HUES6 (cell line): ENCODE measurements around the gene DTNB.
"Not testable (repeated sequence)": the region's sequence is repeated elsewhere in the genome, so short reads cannot be mapped to it uniquely, and the experiment has no call there.

Experiments used
- H3K27ac ChIP-seq: 2 replicates; pipeline ENCODE4 v1.7.0; 2013; ENCODE audit warnings: low read depth, mild to moderate bottlenecking, low read length, inconsistent platforms
- H3K27me3 ChIP-seq: 2 replicates; pipeline ENCODE4 v1.6.1; 2013; ENCODE audit warnings: low read length; ENCODE audit not compliant: control insufficient read depth, insufficient read depth
- H3K36me3 ChIP-seq: 2 replicates; pipeline ENCODE4 v1.6.1; 2013; ENCODE audit warnings: low read length; ENCODE audit not compliant: control insufficient read depth, insufficient read depth
- H3K4me1 ChIP-seq: 2 replicates; pipeline ENCODE4 v1.6.1; 2013; ENCODE audit warnings: low read length; ENCODE audit not compliant: control insufficient read depth, insufficient read depth
- H3K4me3 ChIP-seq: 2 replicates; pipeline ENCODE4 v1.5.1; 2013; ENCODE audit warnings: low read depth, low read length
- H3K9ac ChIP-seq: one replicate; pipeline ENCODE4 v1.6.1; 2013; ENCODE audit warnings: mild to moderate bottlenecking, low read length
- H3K9me3 ChIP-seq: 2 replicates; pipeline ENCODE4 v1.6.1; 2013; ENCODE audit warnings: low read depth, low read length; ENCODE audit not compliant: control insufficient read depth, insufficient read depth

Gene DTNB

DNA sequence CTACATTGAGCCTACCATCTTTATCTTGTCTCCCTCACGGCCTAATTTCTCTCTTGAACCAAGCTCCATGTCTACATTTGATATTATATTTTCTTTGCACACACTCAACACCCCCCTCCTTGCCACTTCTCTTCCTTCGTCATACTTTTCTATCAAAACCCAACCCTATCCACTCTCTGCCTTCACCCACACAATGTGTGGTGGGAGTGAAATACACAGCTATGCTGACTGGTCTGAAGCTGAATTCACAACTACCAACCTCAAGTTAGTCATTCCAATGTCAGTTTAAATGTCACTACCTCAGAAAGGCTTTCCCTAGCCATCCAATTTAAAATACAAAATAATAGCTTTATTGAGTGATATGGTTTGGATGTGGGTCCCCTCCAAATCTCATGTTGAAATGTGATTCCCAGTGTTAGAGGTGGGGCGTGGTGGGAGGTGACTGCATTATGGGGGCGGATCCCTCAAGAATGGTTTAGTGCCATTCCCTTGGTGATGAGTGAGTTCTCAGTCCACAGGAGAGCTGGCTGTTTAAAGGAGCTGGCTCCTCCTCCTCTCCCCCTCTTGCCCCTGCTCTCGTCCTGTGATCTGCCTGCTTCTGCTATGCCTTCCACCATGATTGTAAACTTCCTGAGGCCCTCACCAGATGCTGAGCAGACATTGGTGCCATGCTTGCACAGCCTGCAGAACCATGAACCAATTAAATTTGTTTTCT is 112.1 kb downstream of the DTNB start:
- no peak overlapping the region for H3K27ac ChIP-seq
- H3K4me3 ChIP-seq, result no peak overlapping the region
- H3K27me3 ChIP-seq, result no peaks in the 10 kb centered on the region
- no peaks in the 10 kb centered on the region for H3K9me3 ChIP-seq
- peaks cover 22% of the 10 kb centered on the region for H3K4me1 ChIP-seq
- H3K36me3 ChIP-seq, result no peaks in the 10 kb centered on the region
- H3K9ac ChIP-seq, result no peak overlapping the region

- Histone ChIP-seq H3K9me3 (no peaks in the 10 kb centered on the region), H3K4me1 (peaks cover 22% of the 10 kb centered on the region), H3K27me3 (no peaks in the 10 kb centered on the region), H3K9ac (no peak overlapping the region), H3K27ac (no peak overlapping the region), H3K36me3 (no peaks in the 10 kb centered on the region), H3K4me3 (no peak overlapping the region)
Measured at GRCh38 chr2:25559148-25559547, 114.2 kb downstream of the DTNB start.

- Histone ChIP-seq H3K9ac (no peak overlapping the region), H3K27me3 (no peaks in the 10 kb centered on the region), H3K4me1 (peaks cover 22% of the 10 kb centered on the region), H3K9me3 (no peaks in the 10 kb centered on the region), H3K4me3 (no peak overlapping the region), H3K27ac (peak overlapping the region; percentile 48; the same call in 1 of the 2 replicates), H3K36me3 (no peaks in the 10 kb centered on the region)
Measured at GRCh38 chr2:25558262-25558661, 115.1 kb downstream of the DTNB start.

DNA sequence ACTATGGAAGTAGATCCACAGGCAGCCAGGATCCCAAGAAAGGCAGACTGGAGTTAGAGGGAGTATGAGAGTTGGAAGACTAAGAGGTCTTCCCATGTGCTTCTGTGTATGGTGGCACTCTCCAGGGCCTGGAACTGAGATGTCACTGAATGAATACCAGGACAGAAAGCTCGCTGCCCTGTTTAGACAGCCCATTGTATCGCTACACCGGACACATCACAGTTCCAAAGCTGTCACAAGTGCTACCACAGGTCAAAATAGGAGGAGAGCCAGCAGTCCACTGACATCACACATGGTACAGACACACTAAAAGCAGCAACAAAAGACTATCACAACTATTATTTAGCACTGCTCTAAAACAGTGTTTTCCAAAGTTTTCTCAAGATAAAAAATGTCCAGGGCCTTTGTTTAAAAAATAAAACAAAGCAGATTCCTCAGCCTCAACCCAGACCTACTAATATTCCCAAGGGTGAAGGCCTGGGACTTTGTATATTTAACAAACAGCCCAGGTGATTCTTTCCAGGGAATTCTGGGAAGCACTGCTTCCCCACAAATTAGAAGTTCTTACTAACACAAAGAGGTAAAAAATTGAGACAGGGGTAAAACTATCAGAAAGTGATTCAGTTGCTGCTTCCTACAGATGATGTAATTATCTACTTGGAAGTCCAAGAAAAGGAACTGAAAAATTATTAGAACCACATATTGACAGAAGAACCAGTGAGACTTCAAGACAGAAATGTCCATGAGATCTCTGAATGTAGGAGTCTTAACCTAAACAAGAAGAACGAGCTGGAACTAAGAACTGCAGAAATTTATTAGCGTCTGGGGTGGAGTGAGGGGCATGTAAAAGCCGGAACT is 116.0 kb downstream of the DTNB start:
- no peak overlapping the region for H3K4me3 ChIP-seq

DNA sequence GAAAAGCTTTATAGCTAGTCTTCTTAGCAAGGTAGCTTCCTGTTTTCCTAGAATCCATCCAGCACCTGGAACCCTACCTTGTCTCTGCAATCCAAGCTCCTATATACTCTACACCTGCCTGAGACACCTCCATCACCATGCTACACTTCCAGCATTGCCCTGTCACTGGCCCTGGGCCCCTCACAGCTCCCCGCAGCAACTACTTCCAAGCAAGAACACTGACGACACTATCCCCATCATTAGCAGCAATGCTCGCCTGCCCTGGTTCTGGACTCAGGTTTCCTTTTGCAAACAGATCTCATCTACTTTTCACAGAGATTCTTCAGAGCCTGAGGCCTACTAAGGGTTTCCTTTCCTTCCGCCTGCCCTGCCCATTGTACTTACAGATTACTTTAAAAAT is 121.1 kb downstream of the DTNB start:
- H3K4me1 ChIP-seq, result peaks cover 3% of the 10 kb centered on the region; the same call in 1 of the 2 replicates
- H3K4me3 ChIP-seq, result no peak overlapping the region
- H3K9me3 ChIP-seq, result no peaks in the 10 kb centered on the region
- H3K9ac ChIP-seq, result no peak overlapping the region
- no peak overlapping the region for H3K27ac ChIP-seq
- H3K36me3 ChIP-seq, result no peaks in the 10 kb centered on the region
- H3K27me3 ChIP-seq, result no peaks in the 10 kb centered on the region

More for the DNA sequence above, 116.0 kb downstream of the DTNB start:
- H3K27ac ChIP-seq, result peak overlapping the region; percentile 48; the same call in 1 of the 2 replicates
- H3K4me1 ChIP-seq, result peaks cover 22% of the 10 kb centered on the region
- no peaks in the 10 kb centered on the region for H3K27me3 ChIP-seq
- H3K9ac ChIP-seq, result no peak overlapping the region
- no peaks in the 10 kb centered on the region for H3K36me3 ChIP-seq
- no peaks in the 10 kb centered on the region for H3K9me3 ChIP-seq

DNA sequence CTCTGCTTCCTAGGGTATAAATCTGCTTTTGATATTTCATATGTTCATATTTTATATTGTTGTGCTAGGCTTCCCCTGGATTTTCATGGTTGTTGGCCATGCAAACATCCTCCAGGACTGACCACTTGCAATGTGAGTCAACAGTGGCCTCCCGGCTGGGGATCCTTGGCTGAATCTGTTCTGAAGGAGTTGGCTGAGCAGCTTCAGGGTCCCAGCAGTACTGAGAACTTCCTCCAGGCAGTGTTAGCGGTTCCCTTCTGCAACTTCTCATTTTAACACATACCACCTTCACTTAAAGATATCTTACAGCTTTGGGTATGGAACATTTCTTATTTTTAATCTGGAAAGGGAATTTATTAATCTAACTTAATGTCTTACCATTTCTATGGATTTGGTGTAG is 122.1 kb downstream of the DTNB start:
- Histone ChIP-seq H3K9me3 (no peaks in the 10 kb centered on the region), H3K36me3 (no peaks in the 10 kb centered on the region), H3K27me3 (no peaks in the 10 kb centered on the region), H3K27ac (no peak overlapping the region), H3K9ac (no peak overlapping the region), H3K4me1 (no peaks in the 10 kb centered on the region), H3K4me3 (no peak overlapping the region)

GRCh38 chr2:25549571-25549970 is 123.8 kb downstream of the DTNB start:
- H3K36me3 ChIP-seq, H3K27me3 ChIP-seq, H3K4me3 ChIP-seq, H3K9me3 ChIP-seq, H3K27ac ChIP-seq, H3K4me1 ChIP-seq, H3K9ac ChIP-seq: not testable (repeated sequence)

DNA sequence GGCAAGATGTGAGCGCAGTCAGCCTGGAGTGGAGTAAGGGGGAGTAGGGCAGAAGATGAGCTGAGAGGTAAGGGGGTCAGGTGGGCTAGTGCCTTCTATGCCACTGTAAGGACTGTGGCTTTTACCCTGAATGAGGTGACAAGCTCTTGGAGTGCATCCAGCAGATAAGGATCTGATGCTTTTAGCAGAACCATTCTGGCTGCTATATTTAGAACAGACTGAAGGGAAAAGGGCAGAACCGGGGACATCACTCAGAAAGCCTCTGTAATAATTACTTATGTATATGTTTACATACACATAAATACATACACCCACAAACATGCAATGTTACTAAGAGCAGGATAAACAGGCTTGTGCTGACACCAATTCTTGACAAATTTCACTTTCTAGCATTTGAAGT is 124.8 kb downstream of the DTNB start:
- Histone ChIP-seq H3K9ac (no peak overlapping the region), H3K9me3 (no peaks in the 10 kb centered on the region), H3K27ac (no peak overlapping the region), H3K4me3 (no peak overlapping the region), H3K36me3 (no peaks in the 10 kb centered on the region), H3K4me1 (no peaks in the 10 kb centered on the region), H3K27me3 (no peaks in the 10 kb centered on the region)

- Histone ChIP-seq H3K27me3 (no peaks in the 10 kb centered on the region), H3K4me1 (no peaks in the 10 kb centered on the region), H3K9ac (no peak overlapping the region)
Measured at GRCh38 chr2:25546852-25547251, 126.5 kb downstream of the DTNB start.

DNA sequence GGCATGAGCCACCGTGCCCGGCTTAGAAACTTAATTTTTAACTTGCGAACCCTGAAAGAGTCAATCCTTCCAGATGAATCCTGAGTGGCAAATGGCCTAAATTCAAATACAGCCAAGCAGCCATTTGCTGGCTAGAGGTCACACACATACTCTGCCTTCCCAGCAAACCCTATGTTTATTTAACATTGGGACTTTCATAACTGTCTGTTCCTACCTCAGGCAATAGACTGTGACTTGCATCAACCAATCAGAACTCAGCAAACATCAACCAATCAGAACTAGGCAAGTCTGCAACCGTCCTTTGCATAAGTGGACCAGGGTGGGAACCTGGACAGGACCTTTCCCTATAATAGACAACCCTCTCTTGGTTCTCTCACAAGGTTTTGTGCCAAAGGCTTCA is 127.5 kb downstream of the DTNB start:
- Histone ChIP-seq H3K36me3 (no peaks in the 10 kb centered on the region), H3K27ac (no peak overlapping the region), H3K9ac (no peak overlapping the region), H3K4me1 (no peaks in the 10 kb centered on the region), H3K27me3 (no peaks in the 10 kb centered on the region), H3K9me3 (no peaks in the 10 kb centered on the region), H3K4me3 (no peak overlapping the region)

More at GRCh38 chr2:25546852-25547251, 126.5 kb downstream of the DTNB start:
- Histone ChIP-seq H3K9me3 (no peaks in the 10 kb centered on the region), H3K4me3 (no peak overlapping the region), H3K36me3 (no peaks in the 10 kb centered on the region), H3K27ac (no peak overlapping the region)

- Histone ChIP-seq H3K36me3 (no peaks in the 10 kb centered on the region), H3K9ac (no peak overlapping the region), H3K4me3 (no peak overlapping the region), H3K4me1 (no peaks in the 10 kb centered on the region), H3K9me3 (no peaks in the 10 kb centered on the region), H3K27me3 (no peaks in the 10 kb centered on the region), H3K27ac (no peak overlapping the region)
Measured at GRCh38 chr2:25544445-25544844, 128.9 kb downstream of the DTNB start.
